K562 (cell line): ENCODE measurements around the gene SBF1. TPM values are rescaled to one million over a fixed set of nuclear protein-coding genes. Genes with fewer than 3 reads are reported as not detected.
A peak's percentile ranks its signal among the peaks of the same experiment; 100 is the strongest.

ENCODE experiments used
- FOXK2 ChIP-seq, 2 experiments: fragments of 450-650 bp; IDR thresholded peaks in 1 of 2; conservative IDR thresholded peaks in 1 of 2; 2 replicates each; pipeline ENCODE4 v1.6.1; 2016; ENCODE audit warnings: low read depth in 2 of 2, mild to moderate bottlenecking in 1 of 2
- HDGF ChIP-seq: fragments of 450-650 bp; IDR thresholded peaks from 2 replicates; pipeline ENCODE4 v1.6.1; 2016
- NCOA2 ChIP-seq, 2 experiments: fragments of 450-650 bp; IDR thresholded peaks; 2 replicates each; pipeline ENCODE4 v1.6.1; 2018; ENCODE audit warnings: mild to moderate bottlenecking in 2 of 2, moderate library complexity in 1 of 2; ENCODE audit not compliant: partially characterized antibody in 2 of 2
- RAD51 ChIP-seq: fragments of 450-650 bp; IDR thresholded peaks from 2 replicates; pipeline ENCODE4 v1.7.1; 2016; ENCODE audit warnings: low read depth, mild to moderate bottlenecking, borderline replicate concordance
- RFX7 ChIP-seq: fragments of 250-450 bp; sonication (Bioruptor Pico); IDR thresholded peaks from 2 replicates; pipeline ENCODE4 v1.5.1; 2021; ENCODE audit warnings: mild to moderate bottlenecking
- polyA plus RNA-seq, 8 experiments: library from polyadenylated mRNA; depleted of rRNA in 4 of 8; stranded (reverse) in 5 of 8; unstranded in 3 of 8; fragments of >200 nt; fragmentation: Nextera tagmentation in 2 of 8; fragmentation: Illumina TruSeq in 1 of 8; extraction: Ambion mirVana in 2 of 8; extraction: Trizol in 1 of 8; gene quantifications; 2 replicates each; pipeline versions ENCODE4 v1.2.1 to v1.2.3, GENCODE V29; 2011 to 2014; ENCODE audit warnings: inconsistent platforms in 1 of 8, missing spikeins in 1 of 8
- total RNA-seq, 7 experiments: library from RNA; depleted of rRNA in 6 of 7; stranded (reverse); fragments of >200 nt in 6 of 7; fragmentation: Illumina TruSeq in 2 of 7; extraction: Trizol in 2 of 7; gene quantifications; 2 replicates each; pipeline versions ENCODE4 v1.2.1 to v1.2.3, GENCODE V29; 2011 to 2021; ENCODE audit warnings: low replicate concordance in 1 of 7
- TF ChIP-seq, protein P1 (sequence below), 2 experiments: IDR thresholded peaks; 2 replicates each; pipeline ENCODE4 v1.6.1; 2011; ENCODE audit warnings: borderline replicate concordance in 1 of 2, control low read depth in 1 of 2, low read depth in 1 of 2, low read length in 1 of 2, mild to moderate bottlenecking in 1 of 2, mixed read lengths in 1 of 2, moderate library complexity in 1 of 2; ENCODE audit not compliant: insufficient read depth in 1 of 2, insufficient read length in 1 of 2, poor library complexity in 1 of 2, severe bottlenecking in 1 of 2; ENCODE audit errors: extremely low read depth in 1 of 2
- TF ChIP-seq, protein P2 (sequence below): sonication (generic); formaldehyde crosslinking; IDR thresholded peaks from 2 replicates; pipeline ENCODE4 v1.8.1; 2023; ENCODE audit warnings: mild to moderate bottlenecking, missing genetic modification reagents
- TF ChIP-seq, protein P3 (sequence below), 2 experiments: fragments of 450-650 bp; formaldehyde crosslinking in 1 of 2; IDR thresholded peaks; 2 replicates each; pipeline versions ENCODE4 v1.4.0 to v1.6.1; 2014 to 2020; ENCODE audit warnings: mild to moderate bottlenecking in 2 of 2, borderline replicate concordance in 1 of 2, low read depth in 1 of 2
- TF ChIP-seq, protein P4 (sequence below), 3 experiments: fragments of 200-800 bp in 1 of 3; sonication (Bioruptor generic) in 1 of 3; sonication (generic) in 1 of 3; formaldehyde crosslinking in 1 of 3; IDR thresholded peaks; 2 replicates each; pipeline versions ENCODE4 v1.6.1 to v1.8.0; 2016 to 2022; ENCODE audit warnings: mild to moderate bottlenecking in 2 of 3, missing compliant biosample characterization in 2 of 3, missing genetic modification characterization in 2 of 3, missing genetic modification reagents in 1 of 3

The SBF1 gene
- total and polyA plus RNA-seq, 9 of the 15 experiments (the other 6 are each of a cell fraction or from before 2014, with no cell fraction given), result 0.44 to 50.4 (median 11.4) TPM

DNA sequence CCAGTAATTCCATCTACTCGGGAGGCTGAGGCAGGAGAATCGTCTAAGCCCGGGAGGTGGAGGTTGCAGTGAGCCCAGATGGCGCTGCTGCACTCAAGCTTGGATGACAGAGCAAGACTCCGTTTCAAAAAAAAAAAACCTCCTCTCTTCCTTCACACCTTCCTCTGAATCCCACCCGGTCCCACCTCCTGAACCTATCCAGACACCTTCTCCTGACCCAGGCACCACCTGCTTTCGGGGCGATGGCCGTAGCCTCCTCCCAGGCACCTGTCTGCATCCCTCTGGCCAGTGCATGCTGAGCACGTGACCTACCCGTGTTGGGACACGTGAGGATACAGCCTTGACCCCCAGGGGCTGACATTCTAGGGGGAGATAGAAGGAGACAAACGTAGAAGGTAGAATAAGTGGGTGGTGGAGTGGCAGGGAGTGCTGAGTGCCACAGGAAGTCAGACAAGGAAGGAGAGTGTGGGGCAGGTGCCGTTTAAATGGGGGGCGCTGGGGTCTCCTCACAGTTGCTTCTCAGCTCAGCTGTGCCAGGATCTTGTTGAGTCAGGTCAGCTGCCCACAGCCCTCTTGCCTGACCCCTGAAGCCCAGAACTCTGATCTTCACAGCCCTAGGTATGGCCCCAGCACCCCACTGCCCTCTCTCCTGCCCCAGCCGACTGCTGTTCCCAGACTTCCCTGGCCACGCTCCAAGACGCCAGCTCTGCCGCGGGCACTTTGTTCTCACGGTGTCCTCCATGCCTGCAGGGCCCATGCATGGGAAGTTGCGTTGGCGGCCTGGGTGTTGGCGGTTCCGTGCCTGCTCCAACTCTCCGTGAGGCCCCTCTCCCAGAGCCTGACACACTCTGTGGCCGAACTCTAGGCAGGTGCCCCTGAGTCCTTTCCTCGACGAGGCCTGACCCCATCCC is 10.6 kb upstream of the SBF1 start (continued):
- TF ChIP-seq RFX7 (CRISPR knock-in tag), result no peak
- TF ChIP-seq RAD51, result peak; percentile 92
- TF ChIP-seq, protein P1, sequence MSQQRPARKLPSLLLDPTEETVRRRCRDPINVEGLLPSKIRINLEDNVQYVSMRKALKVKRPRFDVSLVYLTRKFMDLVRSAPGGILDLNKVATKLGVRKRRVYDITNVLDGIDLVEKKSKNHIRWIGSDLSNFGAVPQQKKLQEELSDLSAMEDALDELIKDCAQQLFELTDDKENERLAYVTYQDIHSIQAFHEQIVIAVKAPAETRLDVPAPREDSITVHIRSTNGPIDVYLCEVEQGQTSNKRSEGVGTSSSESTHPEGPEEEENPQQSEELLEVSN (IDR thresholded peaks at IDR 0.05; ENCODE audit: borderline replicate concordance in 1 of 2, extremely low read depth in 1 of 2, insufficient read depth in 1 of 2, insufficient read length in 1 of 2, low read depth in 1 of 2, low read length in 1 of 2, poor library complexity in 1 of 2, severe bottlenecking in 1 of 2), result peak in 1 of 2 experiments; percentile 73
- TF ChIP-seq, protein P2, sequence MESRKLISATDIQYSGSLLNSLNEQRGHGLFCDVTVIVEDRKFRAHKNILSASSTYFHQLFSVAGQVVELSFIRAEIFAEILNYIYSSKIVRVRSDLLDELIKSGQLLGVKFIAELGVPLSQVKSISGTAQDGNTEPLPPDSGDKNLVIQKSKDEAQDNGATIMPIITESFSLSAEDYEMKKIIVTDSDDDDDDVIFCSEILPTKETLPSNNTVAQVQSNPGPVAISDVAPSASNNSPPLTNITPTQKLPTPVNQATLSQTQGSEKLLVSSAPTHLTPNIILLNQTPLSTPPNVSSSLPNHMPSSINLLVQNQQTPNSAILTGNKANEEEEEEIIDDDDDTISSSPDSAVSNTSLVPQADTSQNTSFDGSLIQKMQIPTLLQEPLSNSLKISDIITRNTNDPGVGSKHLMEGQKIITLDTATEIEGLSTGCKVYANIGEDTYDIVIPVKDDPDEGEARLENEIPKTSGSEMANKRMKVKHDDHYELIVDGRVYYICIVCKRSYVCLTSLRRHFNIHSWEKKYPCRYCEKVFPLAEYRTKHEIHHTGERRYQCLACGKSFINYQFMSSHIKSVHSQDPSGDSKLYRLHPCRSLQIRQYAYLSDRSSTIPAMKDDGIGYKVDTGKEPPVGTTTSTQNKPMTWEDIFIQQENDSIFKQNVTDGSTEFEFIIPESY (CRISPR knock-in tag), result peak; percentile 78
- no peak for TF ChIP-seq HDGF
- TF ChIP-seq, protein P3, sequence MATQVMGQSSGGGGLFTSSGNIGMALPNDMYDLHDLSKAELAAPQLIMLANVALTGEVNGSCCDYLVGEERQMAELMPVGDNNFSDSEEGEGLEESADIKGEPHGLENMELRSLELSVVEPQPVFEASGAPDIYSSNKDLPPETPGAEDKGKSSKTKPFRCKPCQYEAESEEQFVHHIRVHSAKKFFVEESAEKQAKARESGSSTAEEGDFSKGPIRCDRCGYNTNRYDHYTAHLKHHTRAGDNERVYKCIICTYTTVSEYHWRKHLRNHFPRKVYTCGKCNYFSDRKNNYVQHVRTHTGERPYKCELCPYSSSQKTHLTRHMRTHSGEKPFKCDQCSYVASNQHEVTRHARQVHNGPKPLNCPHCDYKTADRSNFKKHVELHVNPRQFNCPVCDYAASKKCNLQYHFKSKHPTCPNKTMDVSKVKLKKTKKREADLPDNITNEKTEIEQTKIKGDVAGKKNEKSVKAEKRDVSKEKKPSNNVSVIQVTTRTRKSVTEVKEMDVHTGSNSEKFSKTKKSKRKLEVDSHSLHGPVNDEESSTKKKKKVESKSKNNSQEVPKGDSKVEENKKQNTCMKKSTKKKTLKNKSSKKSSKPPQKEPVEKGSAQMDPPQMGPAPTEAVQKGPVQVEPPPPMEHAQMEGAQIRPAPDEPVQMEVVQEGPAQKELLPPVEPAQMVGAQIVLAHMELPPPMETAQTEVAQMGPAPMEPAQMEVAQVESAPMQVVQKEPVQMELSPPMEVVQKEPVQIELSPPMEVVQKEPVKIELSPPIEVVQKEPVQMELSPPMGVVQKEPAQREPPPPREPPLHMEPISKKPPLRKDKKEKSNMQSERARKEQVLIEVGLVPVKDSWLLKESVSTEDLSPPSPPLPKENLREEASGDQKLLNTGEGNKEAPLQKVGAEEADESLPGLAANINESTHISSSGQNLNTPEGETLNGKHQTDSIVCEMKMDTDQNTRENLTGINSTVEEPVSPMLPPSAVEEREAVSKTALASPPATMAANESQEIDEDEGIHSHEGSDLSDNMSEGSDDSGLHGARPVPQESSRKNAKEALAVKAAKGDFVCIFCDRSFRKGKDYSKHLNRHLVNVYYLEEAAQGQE (IDR thresholded peaks at IDR 0.05; ENCODE audit: borderline replicate concordance), result peak; percentile 32; the same call in 1 of the 2 replicates
- TF ChIP-seq, protein P3 (CRISPR knock-in tag; IDR thresholded peaks at IDR 0.05; ENCODE audit: low read depth), result no peak
- TF ChIP-seq FOXK2 (conservative IDR thresholded peaks at IDR 0.05 in 1 of 2, IDR thresholded peaks at IDR 0.05 in 1 of 2; ENCODE audit: low read depth in 2 of 2), result no peak; a peak in 1 of 4 replicates
- TF ChIP-seq, protein P4, sequence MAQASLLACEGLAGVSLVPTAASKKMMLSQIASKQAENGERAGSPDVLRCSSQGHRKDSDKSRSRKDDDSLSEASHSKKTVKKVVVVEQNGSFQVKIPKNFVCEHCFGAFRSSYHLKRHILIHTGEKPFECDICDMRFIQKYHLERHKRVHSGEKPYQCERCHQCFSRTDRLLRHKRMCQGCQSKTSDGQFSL (CRISPR knock-in tag; IDR thresholded peaks at IDR 0.05), result no peak
- TF ChIP-seq, protein P4 (tag; IDR thresholded peaks at IDR 0.05), result no peak
- no peak for TF ChIP-seq NCOA2 (IDR thresholded peaks at IDR 0.05; ENCODE audit: partially characterized antibody in 2 of 2)
